AG10803 (cell line): Measurements from ENCODE around the gene PDZD11.
"Not testable (repeated sequence)": the region's sequence is repeated elsewhere in the genome, so short reads cannot be mapped to it uniquely, and the experiment has no call there.

Experiments
- DNase-seq: peaks from one replicate; pipeline ENCODE4 v3.0.0; 2010; ENCODE audit warnings: low read depth
- H3K4me3 ChIP-seq: 2 replicates; pipeline ENCODE4 v1.5.1; 2011; ENCODE audit warnings: mild to moderate bottlenecking, low read length, control low read depth
- TF ChIP-seq, protein P1 (sequence below): conservative IDR thresholded peaks from 2 replicates; pipeline ENCODE4 v1.5.1; 2011; ENCODE audit warnings: mild to moderate bottlenecking, low read length, control low read depth, inconsistent platforms

The PDZD11 gene

GRCh38 chrX:70280573-70280972 is 9.2 kb downstream of the PDZD11 start:
- no peak overlapping the region for H3K4me3 ChIP-seq
- no peak for DNase-seq
- TF ChIP-seq, protein P1, sequence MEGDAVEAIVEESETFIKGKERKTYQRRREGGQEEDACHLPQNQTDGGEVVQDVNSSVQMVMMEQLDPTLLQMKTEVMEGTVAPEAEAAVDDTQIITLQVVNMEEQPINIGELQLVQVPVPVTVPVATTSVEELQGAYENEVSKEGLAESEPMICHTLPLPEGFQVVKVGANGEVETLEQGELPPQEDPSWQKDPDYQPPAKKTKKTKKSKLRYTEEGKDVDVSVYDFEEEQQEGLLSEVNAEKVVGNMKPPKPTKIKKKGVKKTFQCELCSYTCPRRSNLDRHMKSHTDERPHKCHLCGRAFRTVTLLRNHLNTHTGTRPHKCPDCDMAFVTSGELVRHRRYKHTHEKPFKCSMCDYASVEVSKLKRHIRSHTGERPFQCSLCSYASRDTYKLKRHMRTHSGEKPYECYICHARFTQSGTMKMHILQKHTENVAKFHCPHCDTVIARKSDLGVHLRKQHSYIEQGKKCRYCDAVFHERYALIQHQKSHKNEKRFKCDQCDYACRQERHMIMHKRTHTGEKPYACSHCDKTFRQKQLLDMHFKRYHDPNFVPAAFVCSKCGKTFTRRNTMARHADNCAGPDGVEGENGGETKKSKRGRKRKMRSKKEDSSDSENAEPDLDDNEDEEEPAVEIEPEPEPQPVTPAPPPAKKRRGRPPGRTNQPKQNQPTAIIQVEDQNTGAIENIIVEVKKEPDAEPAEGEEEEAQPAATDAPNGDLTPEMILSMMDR, result no peak

- no peak for DNase-seq
- TF ChIP-seq, protein P1, result no peak
- H3K4me3 ChIP-seq, result no peak overlapping the region
Measured at GRCh38 chrX:70279081-70279480, 10.6 kb downstream of the PDZD11 start.

DNA sequence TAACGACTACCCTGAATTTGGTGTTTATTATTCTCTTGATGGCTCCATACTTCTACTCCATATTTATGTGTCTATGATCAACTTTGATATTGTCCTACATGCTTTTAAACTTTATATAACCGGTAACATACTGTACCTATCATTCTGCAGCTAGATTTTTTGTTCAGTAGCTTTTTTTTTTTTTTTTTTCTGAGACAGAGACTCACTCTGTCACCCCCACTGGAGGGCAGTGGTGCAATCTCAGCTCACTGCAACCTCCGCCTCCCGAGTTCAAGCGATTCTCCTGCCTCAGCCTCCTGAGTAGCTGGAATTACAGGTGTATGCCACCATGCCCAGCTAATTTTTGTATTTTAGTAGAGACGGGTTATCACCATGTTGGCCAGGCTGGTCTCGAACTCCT is 15.7 kb downstream of the PDZD11 start:
- not testable (repeated sequence) for DNase-seq, H3K4me3 ChIP-seq

DNA sequence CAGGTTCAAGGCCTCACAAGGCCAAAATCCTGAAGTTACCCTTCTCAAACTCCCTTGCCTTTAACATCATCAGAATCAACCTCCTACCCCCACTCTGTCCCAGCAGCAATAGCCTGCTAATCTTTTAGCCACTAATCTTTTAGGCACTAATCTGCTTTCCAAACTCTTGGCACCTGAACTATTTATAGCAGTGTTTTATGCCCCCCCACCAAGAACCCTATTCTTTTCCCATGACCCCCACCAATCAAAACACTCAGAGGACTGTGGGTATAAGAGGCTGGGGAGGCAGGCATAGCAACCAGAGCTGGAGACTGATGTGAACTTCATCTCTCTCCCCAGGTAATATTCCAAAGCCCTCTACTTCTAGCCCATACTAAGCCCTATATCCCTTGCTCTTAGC is 21.7 kb downstream of the PDZD11 start, which contains the start of gene ARR3:
Gene ARR3 (plus strand): TSS at position 301 of the 400 bp plus-strand sequence. CDS start 1,052 bp downstream, outside the sequence.
- H3K4me3 ChIP-seq, result no peak within 1 kb of the TSS
- no peak for DNase-seq
- TF ChIP-seq, protein P1, result no peak

GRCh38 chrX:70264784-70265183 is 24.9 kb downstream of the PDZD11 start:
- no peak overlapping the region for H3K4me3 ChIP-seq
- TF ChIP-seq, protein P1, result no peak
- DNase-seq, result no peak

- TF ChIP-seq, protein P1, result peak; percentile 57
- no peak overlapping the region for H3K4me3 ChIP-seq
- peak; percentile 19 for DNase-seq
Measured at GRCh38 chrX:70262952-70263567, 26.7 kb downstream of the PDZD11 start.

DNA sequence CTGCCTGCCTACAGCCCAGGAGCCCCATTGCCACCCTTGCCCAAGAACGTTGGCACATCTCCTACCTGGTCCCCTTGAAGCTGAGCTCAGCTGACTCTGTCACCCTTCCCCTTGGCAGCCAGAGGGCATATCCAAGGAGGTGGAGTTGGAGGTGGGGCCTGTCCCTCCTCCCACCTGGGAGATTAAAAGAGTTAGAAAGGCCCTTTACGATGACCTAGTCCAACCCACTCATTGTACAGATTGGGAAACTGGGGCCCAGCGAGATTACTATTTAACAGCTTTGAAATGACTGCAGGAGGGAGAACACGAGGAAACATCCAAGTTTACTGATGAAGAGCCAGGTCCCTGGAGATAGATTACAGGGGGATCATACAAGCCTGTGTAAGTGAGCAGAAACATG is 29.6 kb downstream of the PDZD11 start, which contains the start of gene P2RY4:
Gene P2RY4 (minus strand): TSS at position 101 of the 400 bp plus-strand sequence. CDS start 580 bp downstream, outside the sequence.
- TF ChIP-seq, protein P1, result no peak
- no peak within 1 kb of the TSS for H3K4me3 ChIP-seq
- no peak for DNase-seq
